Thoracic aorta (tissue), 2 donors: ENCODE results near the gene OLFM1. TPM values are rescaled to one million over a fixed set of nuclear protein-coding genes. Genes with fewer than 3 reads are reported as not detected.

Experiments
- ATAC-seq: fragments of 150-250 bp; one replicate; pipeline ENCODE4 v1.8.0; 2017; ENCODE audit warnings: low read depth; ENCODE audit not compliant: insufficient number of reproducible peaks, low FRiP score
- DNase-seq: peaks from one replicate; pipeline ENCODE4 v3.0.0-alpha.2; 2020; ENCODE audit warnings: low spot score
- H3K27ac ChIP-seq, 2 donors: fragments of 200-600 bp; sonication (generic); 1 replicate in 1 of 2; 2 replicates in 1 of 2; pipeline ENCODE4 v1.5.1; 2016; ENCODE audit warnings: mild to moderate bottlenecking in 2 of 2, moderate library complexity in 2 of 2
- H3K27me3 ChIP-seq: fragments of 200-600 bp; sonication (generic); replicated peaks from 2 replicates; pipeline ENCODE4 v1.6.0; 2016; ENCODE audit warnings: mild to moderate bottlenecking; ENCODE audit not compliant: insufficient read depth
- H3K36me3 ChIP-seq: fragments of 200-600 bp; sonication (generic); one replicate; pipeline ENCODE4 v1.5.1; 2016
- H3K4me1 ChIP-seq, 2 donors: fragments of 200-600 bp; sonication (generic); 1 replicate in 1 of 2; 2 replicates in 1 of 2; pipeline versions ENCODE4 v1.5.1 to v1.6.0; 2016; ENCODE audit warnings: low read depth in 2 of 2, mild to moderate bottlenecking in 1 of 2; ENCODE audit not compliant: control insufficient read depth in 1 of 2
- H3K4me3 ChIP-seq: fragments of 200-600 bp; sonication (generic); 2 replicates; pipeline ENCODE4 v1.5.1; 2016; ENCODE audit warnings: mild to moderate bottlenecking
- H3K9me3 ChIP-seq: fragments of 200-600 bp; sonication (generic); 2 replicates; pipeline ENCODE4 v1.5.1; 2016
- total RNA-seq, 2 donors: library from RNA; depleted of rRNA; stranded (reverse); fragments of >200 nt; gene quantifications; one replicate each; pipeline versions ENCODE4 v1.1.0 to v1.2.3, GENCODE V29; 2016
- TF ChIP-seq, protein P1 (sequence below): fragments of 200-600 bp; sonication (generic); IDR thresholded peaks from one replicate; pipeline ENCODE4 v1.5.1; 2019; ENCODE audit warnings: antibody characterized with exemption

Gene OLFM1
- total RNA-seq, 2 donors from 2014 or later, result 14.5 to 24.5 TPM

DNA sequence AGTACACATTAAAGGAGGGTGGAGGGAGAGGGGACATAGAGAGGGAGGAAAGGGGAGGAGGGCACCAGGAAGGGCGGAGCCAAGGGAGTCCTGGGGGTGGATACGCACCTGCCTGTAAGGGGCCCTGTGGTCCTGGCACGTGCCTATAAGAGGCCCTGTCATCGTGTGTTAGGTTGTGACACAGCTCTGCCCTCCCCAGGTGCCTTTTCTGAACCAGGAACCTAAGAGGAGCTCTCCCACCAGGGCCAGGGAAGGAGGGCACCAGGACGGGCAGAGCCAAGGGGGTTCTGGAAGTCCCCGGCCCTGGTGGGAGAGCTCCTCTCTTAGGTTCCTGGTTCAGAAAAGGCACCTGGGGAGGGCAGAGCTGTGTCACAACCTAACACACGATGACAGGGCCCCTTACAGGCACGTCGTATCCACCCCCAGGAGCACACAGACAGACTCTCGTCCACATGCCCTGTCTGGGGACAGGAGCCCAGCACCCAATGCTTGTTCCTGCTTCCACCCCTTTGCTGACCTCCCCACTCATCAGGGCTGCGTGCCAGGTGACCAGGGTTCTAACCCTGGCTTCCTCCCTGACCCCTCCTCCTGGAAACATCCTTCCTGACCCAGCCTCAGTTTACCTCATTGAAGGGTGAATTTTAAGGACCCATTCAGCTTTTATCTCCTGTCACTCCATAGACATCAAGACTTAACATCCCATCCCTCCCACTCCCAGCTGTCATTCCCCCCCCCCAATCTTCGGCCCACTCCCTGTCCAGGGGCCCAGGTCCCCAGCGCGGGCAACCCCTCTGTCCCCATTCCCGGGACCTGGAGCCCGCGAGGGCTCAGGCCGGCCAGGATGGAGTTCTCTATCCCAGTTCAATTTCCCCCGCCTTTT lies 12.9 kb upstream of the OLFM1 start:
- H3K4me3 ChIP-seq, result peak overlapping the region; percentile 74
- TF ChIP-seq, protein P1, sequence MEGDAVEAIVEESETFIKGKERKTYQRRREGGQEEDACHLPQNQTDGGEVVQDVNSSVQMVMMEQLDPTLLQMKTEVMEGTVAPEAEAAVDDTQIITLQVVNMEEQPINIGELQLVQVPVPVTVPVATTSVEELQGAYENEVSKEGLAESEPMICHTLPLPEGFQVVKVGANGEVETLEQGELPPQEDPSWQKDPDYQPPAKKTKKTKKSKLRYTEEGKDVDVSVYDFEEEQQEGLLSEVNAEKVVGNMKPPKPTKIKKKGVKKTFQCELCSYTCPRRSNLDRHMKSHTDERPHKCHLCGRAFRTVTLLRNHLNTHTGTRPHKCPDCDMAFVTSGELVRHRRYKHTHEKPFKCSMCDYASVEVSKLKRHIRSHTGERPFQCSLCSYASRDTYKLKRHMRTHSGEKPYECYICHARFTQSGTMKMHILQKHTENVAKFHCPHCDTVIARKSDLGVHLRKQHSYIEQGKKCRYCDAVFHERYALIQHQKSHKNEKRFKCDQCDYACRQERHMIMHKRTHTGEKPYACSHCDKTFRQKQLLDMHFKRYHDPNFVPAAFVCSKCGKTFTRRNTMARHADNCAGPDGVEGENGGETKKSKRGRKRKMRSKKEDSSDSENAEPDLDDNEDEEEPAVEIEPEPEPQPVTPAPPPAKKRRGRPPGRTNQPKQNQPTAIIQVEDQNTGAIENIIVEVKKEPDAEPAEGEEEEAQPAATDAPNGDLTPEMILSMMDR, result no peak
- no peaks in the 10 kb centered on the region for H3K36me3 ChIP-seq
- H3K27me3 ChIP-seq, result no peaks in the 10 kb centered on the region
- ATAC-seq, result no peak
- peaks cover 3 to 19% of the 10 kb centered on the region in 2 donors for H3K4me1 ChIP-seq
- no peak for DNase-seq
- H3K27ac ChIP-seq, result no peak overlapping the region
- no peaks in the 10 kb centered on the region for H3K9me3 ChIP-seq

DNA sequence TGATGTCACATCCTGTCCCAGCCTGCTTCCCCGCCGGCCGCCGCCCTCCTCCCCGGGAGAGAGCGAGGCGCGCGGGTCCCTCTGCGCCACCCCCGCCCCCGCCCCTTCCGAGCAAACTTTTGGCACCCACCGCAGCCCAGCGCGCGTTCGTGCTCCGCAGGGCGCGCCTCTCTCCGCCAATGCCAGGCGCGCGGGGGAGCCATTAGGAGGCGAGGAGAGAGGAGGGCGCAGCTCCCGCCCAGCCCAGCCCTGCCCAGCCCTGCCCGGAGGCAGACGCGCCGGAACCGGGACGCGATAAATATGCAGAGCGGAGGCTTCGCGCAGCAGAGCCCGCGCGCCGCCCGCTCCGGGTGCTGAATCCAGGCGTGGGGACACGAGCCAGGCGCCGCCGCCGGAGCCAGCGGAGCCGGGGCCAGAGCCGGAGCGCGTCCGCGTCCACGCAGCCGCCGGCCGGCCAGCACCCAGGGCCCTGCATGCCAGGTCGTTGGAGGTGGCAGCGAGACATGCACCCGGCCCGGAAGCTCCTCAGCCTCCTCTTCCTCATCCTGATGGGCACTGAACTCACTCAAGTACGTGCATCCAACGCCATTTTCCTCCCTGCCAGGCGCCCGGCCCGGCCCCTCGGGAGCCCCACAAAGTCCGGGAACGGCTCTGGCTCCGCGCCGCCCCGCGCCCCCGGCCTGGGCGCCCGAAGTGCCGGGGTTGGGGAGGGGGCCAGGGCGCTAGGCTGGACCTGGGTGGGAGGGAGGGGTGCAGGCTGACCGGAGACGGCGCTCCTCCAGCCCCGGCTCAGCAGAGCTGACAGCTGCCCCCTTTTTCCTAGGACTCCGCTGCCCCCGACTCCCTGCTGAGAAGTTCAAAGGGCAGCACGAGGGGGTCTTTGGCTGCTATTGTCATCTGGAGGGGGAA lies 12.0 kb upstream of the OLFM1 start:
- H3K9me3 ChIP-seq, result no peaks in the 10 kb centered on the region
- TF ChIP-seq, protein P1, result no peak
- peaks cover 3 to 19% of the 10 kb centered on the region in 2 donors for H3K4me1 ChIP-seq
- ATAC-seq (no peak), DNase-seq (no peak)
- no peaks in the 10 kb centered on the region for H3K36me3 ChIP-seq
- peak overlapping the region; percentile 74 for H3K4me3 ChIP-seq
- no peaks in the 10 kb centered on the region for H3K27me3 ChIP-seq
- no peak overlapping the region for H3K27ac ChIP-seq

DNA sequence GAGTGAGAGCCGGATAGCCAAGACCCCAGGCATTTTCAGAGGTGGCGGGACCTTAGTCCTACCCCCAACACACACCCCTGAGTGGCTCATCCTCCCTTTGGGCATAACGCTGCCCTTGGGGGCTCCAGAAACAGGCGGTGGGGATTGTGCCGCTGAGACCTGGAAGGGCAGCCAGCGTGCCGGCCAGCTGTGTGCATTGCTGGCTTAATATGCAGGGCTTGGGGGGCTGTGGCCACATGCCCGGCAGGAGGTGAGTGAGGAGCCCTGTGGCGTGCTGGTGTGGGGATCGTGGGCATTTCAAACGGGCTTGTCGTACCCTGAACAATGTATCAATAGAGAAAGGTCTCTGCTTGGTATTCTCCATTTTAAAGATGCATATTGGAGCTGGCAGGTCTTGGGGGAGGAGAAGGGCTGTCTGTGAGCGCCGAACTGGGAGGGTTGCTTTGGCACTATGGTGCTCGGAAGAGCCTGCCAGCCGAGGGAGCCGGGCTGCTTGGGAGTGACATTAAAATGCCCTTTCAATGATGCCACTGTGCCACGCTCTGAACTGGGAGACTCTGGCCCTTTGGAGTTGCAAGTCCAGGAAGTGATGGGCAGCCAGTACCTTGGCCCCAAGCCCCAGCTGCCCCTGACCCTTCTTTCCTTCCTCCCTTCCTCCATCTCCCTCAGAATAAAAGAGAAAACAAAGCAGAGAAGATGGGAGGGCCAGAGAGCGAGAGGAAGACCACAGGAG lies 11.2 kb upstream of the OLFM1 start:
- H3K36me3 ChIP-seq, result no peaks in the 10 kb centered on the region
- no peaks in the 10 kb centered on the region for H3K27me3 ChIP-seq
- H3K9me3 ChIP-seq, result no peaks in the 10 kb centered on the region
- ATAC-seq (no peak), DNase-seq (no peak)
- peaks cover 3 to 19% of the 10 kb centered on the region in 2 donors for H3K4me1 ChIP-seq
- peak overlapping the region; percentile 74 for H3K4me3 ChIP-seq
- TF ChIP-seq, protein P1, result no peak
- no peak overlapping the region for H3K27ac ChIP-seq

DNA sequence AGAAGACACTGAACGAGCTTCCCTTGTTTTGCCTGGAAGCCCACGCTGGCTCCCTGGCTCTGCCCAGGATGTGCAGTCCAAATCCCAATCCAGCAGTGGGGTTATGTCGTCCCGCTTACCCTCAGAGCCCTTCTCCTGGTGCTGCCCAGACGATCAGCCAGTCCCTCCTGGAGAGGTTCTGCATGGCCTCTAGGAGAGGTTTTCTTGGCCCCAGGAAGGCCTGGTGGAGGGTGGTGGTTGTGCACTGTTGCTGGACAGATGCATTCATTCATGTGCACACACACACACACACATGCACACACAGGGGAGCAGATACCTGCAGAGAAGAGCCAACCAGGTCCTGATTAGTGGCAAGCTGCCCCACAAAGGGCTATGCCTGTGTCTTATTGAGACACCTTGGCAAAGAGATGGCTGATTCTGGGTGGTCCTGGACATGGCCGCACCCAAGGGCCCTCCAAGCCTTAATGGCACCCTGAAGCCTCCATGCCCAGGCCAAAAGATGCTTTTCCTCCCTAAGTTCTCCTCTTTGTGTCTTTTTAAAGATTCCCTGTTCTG lies 10.5 kb upstream of the OLFM1 start:
- no peaks in the 10 kb centered on the region for H3K9me3 ChIP-seq
- H3K4me3 ChIP-seq, result no peak overlapping the region
- H3K36me3 ChIP-seq, result no peaks in the 10 kb centered on the region

More for the DNA sequence above, 10.5 kb upstream of the OLFM1 start:
- DNase-seq, result no peak
- TF ChIP-seq, protein P1, result no peak
- Histone ChIP-seq H3K4me1 (peaks cover 3 to 19% of the 10 kb centered on the region in 2 donors), H3K27me3 (no peaks in the 10 kb centered on the region), H3K27ac (no peak overlapping the region)
- ATAC-seq, result no peak
